Measurements from ENCODE around the gene SCGB2B2.

GRCh38 chr19:34664168-34664567 lies 12.8 kb downstream of the SCGB2B2 start:
- TF ChIP-seq CTCF (IDR thresholded peaks at IDR 0.05) (no peak), EP300 (IDR thresholded peaks at IDR 0.05) (no peak)

Measured in ovary (tissue), 3 donors.